IPS-NIHi7 (cell line): Measurements from ENCODE around the gene TRIO.

Experiments used
- DNase-seq: peaks from one replicate; pipeline ENCODE4 v3.0.0; 2012; ENCODE audit warnings: mixed read lengths; ENCODE audit errors: extremely low spot score

TRIO gene

DNA sequence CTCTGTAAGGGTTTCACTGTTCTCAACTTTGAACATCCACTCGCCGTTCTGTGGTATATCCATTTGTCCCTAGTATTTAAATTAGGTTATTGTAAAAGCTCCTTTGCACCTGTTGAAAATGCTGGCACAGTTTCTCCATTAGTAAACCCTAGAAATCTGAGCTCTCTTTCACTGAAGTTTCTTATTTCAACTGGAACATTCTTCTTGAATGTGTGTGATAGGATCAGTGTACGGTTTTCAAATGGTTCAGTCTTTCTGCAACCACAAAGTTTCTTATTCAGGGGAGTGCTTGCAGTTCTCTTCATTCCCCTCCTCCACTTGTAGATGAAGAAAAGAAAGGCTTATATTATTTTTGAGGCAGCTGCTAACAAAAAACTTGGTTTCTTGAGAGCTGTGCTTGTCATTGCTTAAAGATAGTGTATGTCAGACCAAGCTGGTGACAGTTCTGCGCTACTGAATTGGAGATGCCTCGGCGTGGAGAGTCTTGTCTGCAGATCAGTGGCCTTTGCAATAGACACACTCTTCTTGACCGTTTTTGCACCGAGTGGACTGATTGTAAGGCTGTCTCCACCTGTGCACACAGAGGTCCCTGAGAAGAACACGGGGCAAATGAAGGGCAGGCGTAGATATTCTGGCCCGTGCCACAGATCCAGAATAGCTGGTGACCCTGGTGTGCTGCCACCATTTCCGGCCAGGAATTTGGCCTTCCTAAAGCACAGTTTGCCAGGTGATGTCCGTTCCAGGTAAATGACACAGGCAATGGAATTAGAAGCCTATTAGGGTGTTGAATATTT lies 102.2 kb downstream of the TRIO start:
- no peak for DNase-seq

GRCh38 chr5:14246350-14247053 lies 103.4 kb downstream of the TRIO start:
- no peak for DNase-seq

- DNase-seq = no peak
Observed at GRCh38 chr5:14247054-14247386, 103.9 kb downstream of the TRIO start.

DNA sequence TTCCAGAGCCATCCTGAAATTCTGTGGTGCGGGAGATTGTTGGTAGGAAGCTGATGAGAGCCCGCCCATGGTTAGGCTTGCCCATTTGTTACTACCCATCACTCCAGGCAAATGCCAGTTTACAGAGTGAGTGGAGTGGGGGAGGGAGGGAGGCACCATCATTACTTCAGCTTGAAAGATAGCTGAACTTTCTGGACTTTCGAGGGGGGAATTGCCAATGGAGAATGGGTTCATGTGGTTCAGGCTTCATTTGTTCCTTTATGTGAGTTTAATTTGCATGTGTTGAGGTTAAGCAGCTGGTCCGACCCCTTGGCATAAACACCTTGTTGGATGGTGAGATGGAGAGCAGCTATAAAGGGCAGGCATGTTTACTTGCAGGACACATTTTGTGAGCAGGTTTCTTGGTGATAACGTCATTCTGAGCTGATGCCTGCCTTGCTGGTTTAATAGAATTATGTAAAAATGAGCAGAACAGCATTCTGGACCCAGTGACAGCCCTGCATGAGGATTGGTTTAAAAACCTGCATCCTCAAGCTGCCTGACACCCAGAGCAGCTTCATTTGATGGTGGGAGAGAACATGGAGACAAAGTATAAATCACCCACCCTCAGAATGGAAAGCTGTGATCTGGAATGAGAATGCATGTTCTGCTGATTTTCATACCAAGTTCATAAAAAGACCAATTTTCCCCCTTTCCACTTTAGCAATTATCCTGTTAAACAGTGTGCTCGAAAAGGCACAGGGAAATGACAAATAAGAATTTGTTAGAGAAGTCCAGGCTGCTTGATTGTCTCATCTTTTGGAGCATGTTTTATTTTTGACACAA lies 106.3 kb downstream of the TRIO start:
- no peak for DNase-seq

GRCh38 chr5:14250084-14250695 lies 107.0 kb downstream of the TRIO start:
- DNase-seq = peak; percentile 66

DNA sequence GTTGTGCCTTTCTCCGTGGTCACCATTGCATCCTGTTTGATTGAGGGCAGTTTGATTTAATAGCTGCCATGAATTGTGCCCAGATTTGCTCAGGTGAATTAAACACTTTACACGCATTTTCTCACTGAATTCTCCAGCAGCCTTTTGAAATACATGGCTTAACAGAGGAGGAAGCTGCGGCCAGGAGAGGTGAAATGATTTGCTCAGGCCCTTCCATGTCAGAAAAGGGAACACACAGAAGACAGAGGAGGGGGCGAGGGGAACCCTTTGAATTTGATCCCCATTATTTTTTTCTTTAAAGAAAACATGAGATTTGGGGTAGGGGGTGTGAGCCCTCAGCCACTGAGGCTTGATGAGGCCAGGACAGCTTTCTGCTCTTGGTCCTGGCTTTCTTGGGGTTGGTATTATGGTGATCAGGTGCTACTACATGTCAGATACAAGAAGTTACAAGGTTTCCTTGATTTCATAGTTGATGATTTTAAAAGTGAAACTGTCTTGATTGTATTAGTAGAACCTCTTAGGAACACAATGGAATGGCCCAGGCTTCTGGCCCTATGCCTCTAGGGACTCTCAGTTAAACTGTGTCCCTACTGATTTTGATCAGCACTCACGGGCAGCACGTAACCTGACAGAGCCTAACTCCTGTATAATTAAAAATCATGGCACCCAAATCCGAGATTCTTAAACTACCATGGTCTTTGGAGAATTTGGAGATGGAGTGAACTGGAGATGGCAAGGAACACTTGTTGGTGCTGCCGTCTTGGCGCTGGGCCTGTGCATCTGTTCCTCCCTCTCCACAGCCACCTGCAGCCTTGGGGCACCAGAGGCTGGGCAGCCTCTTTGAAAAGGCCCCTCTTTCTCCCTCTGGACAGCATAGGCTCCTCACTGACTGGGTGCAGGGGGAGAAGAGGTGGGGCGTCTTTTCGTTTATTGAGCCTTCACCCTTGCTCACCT lies 107.9 kb downstream of the TRIO start:
- no peak for DNase-seq

- no peak for DNase-seq
Observed at GRCh38 chr5:14251733-14252132, 108.6 kb downstream of the TRIO start.

GRCh38 chr5:14252793-14253192 lies 109.7 kb downstream of the TRIO start:
- DNase-seq = no peak

DNA sequence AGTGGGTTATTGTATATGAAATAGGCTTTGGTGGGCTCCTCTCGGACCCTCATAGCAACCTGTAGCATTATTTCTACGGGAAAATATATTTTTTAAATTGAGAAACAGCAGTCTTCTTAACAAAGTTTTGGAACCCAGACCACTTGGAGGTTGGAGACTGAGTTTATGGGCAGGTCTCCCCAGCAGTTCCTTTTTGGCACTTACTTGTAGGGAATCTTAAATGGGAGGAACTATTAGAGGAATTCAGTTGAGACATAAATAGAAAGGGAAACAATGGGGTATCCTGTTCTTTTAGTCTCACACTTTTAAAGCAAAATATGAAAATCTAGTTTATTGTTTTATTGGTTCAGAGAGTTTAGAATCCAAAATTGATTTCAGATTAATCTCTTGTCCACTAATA lies 111.5 kb downstream of the TRIO start:
- no peak for DNase-seq

GRCh38 chr5:14256026-14256690 lies 113.0 kb downstream of the TRIO start:
- no peak for DNase-seq

DNA sequence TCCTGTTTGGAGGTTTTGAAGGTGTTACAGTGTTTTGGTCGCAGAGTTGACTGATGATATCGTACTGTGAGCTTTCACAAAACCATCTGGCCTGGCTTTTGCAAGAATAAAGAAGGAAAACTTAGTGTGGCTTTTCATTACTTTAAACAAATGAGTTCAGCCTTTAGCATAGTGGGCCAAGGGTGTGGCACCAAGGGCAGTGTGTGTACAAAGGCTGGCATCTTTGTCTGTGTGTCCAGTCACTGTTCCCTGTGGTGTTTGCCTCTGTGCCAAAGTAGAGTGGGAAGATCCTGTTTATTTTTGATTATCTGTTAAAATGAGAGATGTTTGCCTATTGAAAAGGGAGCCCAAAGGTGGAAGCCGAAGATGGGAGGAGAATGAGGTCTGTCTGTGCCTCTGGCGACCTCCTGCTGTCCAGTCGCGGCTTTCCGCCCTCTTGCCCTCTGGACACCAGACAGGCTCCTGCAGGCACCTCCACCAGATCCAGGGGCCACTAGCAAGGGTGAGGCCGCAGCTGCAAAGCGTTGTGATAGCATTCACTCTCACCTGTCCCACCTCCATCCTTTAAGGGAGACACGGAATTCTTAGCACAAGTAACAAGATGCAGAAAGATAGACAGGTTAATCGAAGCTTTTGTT lies 113.7 kb downstream of the TRIO start:
- DNase-seq = no peak

- DNase-seq = no peak
Observed at GRCh38 chr5:14257995-14258403, 114.9 kb downstream of the TRIO start.

GRCh38 chr5:14258840-14259239 lies 115.7 kb downstream of the TRIO start:
- peak; percentile 65 for DNase-seq

- no peak for DNase-seq
Observed at GRCh38 chr5:14260637-14261036, 117.5 kb downstream of the TRIO start.

- no peak for DNase-seq
Observed at GRCh38 chr5:14261235-14261634, 118.1 kb downstream of the TRIO start.

DNA sequence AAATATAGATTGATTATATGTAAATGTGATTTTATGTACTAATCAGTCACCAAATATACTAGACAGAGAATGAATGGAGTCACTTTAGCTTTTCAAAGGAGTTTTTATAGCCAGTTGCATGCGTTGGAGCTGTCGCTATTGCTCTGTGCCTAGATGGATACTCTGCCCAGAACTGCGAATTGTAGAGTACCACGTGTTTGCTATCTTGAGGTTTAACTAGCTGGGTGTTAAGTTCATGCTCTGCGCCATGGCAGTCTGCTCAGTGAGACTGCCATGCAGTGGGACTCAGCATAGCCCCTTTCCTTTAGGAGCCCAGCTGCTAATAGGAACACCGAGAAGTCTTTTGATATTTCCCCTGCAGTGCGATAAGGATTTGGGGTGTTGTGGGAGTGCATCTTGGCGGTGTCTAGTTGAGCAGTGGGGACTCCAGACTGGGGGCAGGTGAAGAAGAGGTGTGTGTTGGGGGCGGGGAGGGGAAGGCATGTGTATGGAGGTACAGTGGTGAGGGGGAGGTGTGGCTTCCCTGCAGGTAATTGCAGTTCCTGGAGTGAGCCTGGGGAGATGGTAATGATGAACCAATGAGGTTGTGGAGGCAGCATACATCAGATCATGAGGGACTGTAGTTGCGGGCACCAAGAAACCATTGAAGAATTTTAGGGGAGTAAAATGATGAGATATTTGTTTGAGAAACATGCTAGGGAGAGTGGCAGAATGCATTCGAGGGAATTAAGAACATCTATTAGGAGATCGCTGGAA lies 118.9 kb downstream of the TRIO start:
- DNase-seq = no peak

DNA sequence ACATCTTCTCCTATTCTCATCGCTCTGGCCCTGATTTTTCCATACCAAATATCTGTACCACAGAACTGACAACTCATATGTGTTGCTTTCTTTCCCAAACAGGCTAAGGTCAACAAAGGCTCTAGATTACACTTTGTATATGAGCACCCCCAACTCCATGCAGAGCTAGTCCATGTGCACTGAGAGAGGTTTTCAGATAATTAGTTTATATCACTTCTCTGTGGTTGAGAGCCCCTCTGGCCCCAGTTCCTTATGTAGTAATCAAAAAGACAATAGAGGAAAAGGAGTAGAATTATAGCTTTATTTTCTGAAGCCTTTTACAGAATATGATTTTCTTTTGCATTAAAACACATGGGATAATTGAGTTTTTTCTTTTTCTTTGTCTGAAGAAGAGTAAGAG lies 120.0 kb downstream of the TRIO start:
- DNase-seq = no peak

DNA sequence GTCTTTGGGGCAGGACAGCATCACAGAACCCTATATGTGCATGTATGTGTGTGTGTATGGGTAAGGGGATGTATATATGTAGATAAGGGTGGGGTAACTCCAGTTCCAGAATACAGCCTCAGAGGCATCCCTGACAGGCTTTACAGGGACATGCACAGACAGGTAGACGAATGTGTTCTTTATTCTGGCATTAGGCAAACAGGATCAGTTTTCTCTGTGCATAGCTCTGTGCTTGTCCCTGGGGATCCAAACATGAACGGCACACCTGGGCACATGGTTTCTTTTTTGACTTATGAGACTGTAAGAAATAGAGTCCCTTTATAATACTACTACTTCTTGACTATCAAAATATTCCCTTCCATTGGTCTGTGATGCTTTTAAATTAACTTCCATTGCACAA lies 120.6 kb downstream of the TRIO start:
- no peak for DNase-seq

GRCh38 chr5:14264605-14265316 lies 121.6 kb downstream of the TRIO start:
- DNase-seq = peak; percentile 87
